Stimulated activated CD8-positive, alpha-beta memory T cell treated with anti-CD3 and anti-CD28 coated beads, Interleukin-7, amount 100 ng/mL, for 4 hours (primary cell): Measurements from ENCODE around the gene BPGM.
A peak's percentile ranks its signal among the peaks of the same experiment; 100 is the strongest.

Experiments used
- DNase-seq, 2 donors: peaks; one replicate each; pipeline ENCODE4 v3.0.0-alpha.2; 2020; ENCODE audit warnings: low read depth in 2 of 2

Gene BPGM

GRCh38 chr7:134646425-134647305 lies at the start of gene BPGM:
BPGM (plus strand) TSS chr7:134646853; CDS start chr7:134661508, 14,655 bp downstream.
- DNase-seq: peak; percentile 91 to 96

DNA sequence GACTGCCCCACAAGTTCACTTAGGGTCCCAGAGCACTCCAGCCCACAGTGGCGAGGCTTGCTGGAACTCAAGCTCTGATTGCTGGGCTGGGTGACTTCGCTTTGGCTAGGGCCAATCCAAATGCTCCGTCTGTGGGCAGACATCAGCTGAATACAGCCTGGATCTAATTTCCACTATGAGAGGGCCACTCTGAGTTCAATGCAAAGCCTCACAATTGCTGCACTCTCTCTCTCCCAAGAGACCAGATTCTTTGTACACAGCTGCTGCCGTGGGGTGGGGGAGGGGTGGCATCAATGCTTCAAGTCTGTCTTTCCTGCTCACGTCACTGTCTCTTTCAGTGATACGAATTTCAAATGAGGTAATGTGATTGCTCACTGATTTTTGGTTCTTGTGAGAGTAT lies 47.3 kb upstream of the BPGM start:
- DNase-seq: no peak

GRCh38 chr7:134601459-134601858 lies 45.2 kb upstream of the BPGM start:
- DNase-seq: no peak

GRCh38 chr7:134602881-134603451 lies 43.7 kb upstream of the BPGM start:
- DNase-seq: no peak

- DNase-seq: peak; percentile 33
Observed at GRCh38 chr7:134605978-134606923, 40.4 kb upstream of the BPGM start.

DNA sequence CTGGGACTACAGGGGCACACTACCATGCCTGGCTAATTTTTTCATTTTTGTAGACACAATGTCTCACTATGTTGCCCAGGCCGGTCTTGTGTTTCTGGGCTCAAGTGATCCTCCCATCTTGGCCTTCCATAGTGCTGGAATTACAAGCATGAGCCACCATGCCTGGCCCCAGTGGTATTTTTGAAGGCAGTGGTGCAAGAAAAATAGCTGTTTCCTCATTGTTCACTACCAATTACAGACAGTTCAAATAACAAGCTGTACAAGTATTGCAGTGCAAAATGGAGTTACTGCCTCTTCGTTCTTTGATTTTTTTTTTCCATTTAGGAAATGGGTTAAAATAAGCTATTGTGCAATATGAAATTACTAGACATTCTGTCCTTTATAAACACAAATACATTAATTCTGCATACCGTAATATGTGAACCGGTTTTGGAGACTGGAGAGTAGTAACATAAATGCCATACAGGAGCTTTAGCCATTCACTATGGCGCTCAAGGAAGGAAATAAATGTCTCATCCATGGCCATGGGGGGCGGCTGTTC lies 35.0 kb upstream of the BPGM start:
- no peak for DNase-seq

GRCh38 chr7:134612197-134612596 lies 34.5 kb upstream of the BPGM start:
- no peak for DNase-seq

DNA sequence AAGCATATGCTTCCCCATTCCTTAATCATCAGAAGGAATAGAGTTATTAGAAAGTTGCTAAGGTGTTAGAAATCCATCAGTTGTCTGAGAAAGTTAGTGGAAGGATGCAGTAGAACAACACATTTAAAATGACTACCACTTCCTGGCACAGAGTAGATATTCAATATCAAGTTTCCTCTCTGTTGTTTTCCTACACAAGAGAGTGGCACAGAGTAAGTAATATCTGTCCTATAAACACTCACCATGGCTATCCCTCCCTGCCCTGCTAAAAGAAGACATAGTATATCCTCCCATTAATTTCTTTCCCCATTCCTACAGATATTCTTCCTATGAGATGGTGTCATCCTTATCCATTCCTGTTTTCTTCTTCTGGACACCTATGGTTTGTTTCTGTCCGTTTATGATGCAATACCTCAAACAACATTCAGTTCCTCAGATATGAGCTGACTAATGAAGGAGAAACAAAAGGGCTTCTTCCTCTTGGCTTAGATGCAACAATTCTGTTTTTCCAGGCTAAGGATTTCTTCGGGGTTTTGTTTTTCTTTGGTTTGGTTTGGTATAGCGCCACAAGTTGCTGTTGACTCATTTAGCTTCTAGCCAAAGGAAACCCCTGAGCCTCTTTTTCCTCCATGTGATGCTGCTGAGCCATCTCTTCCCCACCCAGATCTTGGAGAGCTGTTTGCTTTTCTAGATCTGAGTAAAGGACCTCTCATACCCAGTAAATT lies 32.9 kb upstream of the BPGM start:
- DNase-seq: no peak

DNA sequence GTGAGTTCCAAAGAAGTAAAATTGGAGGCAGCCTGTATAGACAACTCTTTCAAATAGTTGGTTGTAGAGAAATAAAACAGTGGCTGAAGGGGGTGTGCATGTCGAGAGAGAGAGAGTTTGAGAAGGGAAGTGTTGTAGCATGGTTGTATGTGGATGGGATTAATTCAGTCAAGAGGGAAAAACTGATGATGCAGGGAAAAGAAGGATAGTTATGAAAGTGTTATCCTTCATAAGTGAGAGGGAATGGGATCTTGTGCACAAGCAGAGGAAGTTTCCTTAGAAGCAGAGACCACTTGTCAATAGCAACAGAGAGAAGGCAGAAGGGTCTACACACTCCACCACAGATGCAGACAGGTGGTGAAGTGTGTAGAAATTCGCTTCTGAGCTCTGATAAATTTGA lies 30.0 kb upstream of the BPGM start:
- no peak for DNase-seq

GRCh38 chr7:134618756-134619530 lies 27.7 kb upstream of the BPGM start:
- DNase-seq: no peak

- DNase-seq: no peak
Observed at GRCh38 chr7:134619627-134620331, 26.9 kb upstream of the BPGM start.

DNA sequence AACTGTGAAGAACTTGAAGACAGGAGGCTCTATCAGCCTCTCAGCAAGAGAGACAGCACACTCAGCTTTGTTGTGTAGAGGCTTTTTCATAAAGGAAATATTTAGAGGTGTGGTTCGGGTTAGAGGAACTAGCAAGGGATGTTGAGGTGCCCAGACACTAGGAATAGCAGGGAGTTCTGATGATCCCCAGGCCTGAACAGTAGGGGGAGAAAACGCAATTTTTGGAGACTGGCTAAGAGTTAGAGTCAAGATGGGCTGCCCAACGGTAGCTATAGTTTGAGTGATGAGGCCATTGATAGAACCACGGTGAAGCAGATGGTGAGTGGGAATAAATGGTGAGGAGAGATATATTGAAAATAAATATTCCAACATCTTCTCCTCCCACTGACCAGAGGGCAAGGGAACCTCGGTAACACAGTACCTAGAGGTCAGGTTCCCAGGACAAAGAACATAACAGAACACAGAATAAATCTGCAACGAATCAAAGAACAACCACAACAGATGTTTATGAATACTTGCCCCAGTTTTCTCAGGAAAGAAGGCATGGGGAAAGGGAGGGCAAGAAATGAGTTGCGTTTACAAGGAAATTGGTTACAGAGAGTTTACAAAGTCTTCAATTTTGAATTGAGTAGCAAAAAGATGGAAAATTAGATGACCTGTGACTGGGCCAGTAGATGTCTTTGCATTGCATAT lies 24.2 kb upstream of the BPGM start:
- no peak for DNase-seq

DNA sequence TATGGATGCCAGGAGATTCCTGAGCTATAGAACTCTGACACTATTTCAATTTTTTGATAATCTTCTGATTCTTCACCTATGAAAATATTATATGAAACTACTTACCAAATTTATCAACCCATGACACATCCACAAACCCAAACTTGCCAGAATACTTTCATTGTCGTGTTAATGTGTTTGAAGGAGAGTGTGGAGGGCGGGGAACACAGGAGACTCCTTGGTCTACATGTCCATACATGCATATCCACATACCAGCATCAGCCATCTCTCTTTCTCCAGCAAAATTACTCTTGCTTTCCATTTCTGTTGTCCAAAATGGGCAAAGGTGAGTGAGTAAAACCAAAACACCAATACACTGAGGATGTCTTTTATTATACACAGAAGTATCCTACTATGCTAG lies 23.5 kb upstream of the BPGM start:
- no peak for DNase-seq

GRCh38 chr7:134625550-134625949 lies 21.1 kb upstream of the BPGM start:
- no peak for DNase-seq

DNA sequence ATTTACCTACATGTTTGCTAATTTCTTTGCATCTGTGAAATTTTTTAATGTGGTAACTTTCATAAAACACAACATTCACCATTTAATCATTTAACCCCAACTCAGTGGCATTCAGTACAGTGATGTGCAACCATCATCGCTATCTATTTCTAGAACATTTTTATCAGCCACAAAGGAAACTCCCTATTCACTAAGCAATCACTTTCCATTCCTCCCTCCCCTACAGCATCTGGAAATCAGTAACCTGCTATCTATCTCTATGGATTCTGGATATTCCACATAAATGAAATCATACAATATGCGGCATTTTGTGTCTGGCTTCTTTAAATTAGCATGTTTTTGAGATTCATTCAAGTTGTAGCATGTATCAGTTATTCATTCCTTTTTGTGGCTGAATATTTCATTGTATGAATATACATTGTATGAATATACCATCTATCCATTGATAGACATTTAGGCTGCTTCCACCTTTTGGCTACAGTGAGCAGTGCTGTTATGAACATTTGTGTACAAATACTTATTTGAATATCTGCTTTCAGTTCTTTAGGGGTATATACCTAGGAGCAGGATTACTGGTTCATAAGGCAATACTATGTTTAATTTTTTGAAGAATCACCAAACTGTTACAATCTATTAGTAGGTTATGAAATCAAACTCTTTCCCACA lies 19.4 kb upstream of the BPGM start:
- DNase-seq: no peak

- no peak for DNase-seq
Observed at GRCh38 chr7:134627775-134628153, 18.9 kb upstream of the BPGM start.

- no peak for DNase-seq
Observed at GRCh38 chr7:134629445-134629844, 17.2 kb upstream of the BPGM start.

DNA sequence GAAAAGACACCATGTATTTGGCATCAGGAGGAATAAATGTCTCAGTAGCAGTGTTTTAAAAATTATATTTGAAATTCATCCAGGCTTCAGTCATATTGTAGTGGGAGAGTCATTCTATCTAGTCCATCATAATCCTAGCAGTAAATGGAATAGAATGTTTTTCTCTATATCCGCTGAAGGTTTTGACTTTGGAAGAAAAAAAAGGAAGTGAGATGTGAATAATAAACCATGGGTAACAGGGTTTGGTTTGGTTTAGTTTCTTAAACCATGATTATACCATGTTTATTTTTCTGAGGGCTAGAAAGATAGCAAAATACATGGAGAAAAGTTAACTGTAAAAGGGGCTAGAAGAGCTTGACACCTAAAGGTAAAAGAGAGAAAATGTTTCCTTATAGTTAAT lies 16.4 kb upstream of the BPGM start:
- no peak for DNase-seq

GRCh38 chr7:134630893-134631292 lies 15.8 kb upstream of the BPGM start:
- DNase-seq: no peak
